ENCODE results near the gene LSM4. TPM values are rescaled to one million over a fixed set of nuclear protein-coding genes. Genes with fewer than 3 reads are reported as not detected.
"Not testable (repeated sequence)": the region's sequence is repeated elsewhere in the genome, so short reads cannot be mapped to it uniquely, and the experiment has no call there.

The LSM4 gene
- total and polyA plus RNA-seq, 2 of the 4 experiments (the other 2 are of a cell fraction) = 44.8 to 118 TPM

GRCh38 chr19:18364277-18364825 lies 41.5 kb upstream of the LSM4 start:
- H4K20me1 ChIP-seq (ENCODE audit: insufficient read depth, low read length); H3K4me3 ChIP-seq (ENCODE audit: insufficient read depth, low read depth, low read length); BruUV-seq (replicated peaks); DNase-seq; in situ Hi-C loops (cut with MboI; ENCODE audit: low sequenced_read_pairs); H3K27me3 ChIP-seq (ENCODE audit: control insufficient read depth, insufficient read depth, low read length); dilution Hi-C loops (cut with HindIII; ENCODE audit: low sequenced_read_pairs, unreplicated experiment); intact Hi-C loops (cut with micrococcal nuclease); H3K9me1 ChIP-seq (ENCODE audit: insufficient read depth, low read length); H3K9me3 ChIP-seq (ENCODE audit: control insufficient read depth, insufficient read depth, low read length): not testable (repeated sequence)
- Histone ChIP-seq H3K4me2 (ENCODE audit: low read depth, low read length) (peak overlapping the region; percentile 28; the same call in 1 of the 2 replicates), H3K4me1 (ENCODE audit: control insufficient read depth, insufficient read depth, low read length) (peaks cover 10% of the 10 kb centered on the region), H3K36me3 (ENCODE audit: control insufficient read depth, insufficient read depth, low read length) (peaks cover 16% of the 10 kb centered on the region), H4K5ac (ENCODE audit: low read depth, low read length) (peak overlapping the region; percentile 99), H3K23ac (ENCODE audit: low read depth, low read length) (peak overlapping the region; percentile 100), H2AK5ac (ENCODE audit: low read depth, low read length) (peak overlapping the region; percentile 100), H3K79me1 (ENCODE audit: low read depth in 1 of 2, low read length in 2 of 2) (peaks cover 0 to 28% of the 10 kb centered on the region in 2 experiments; a peak in 2 of 4 replicates), H3K9ac (ENCODE audit: low read depth, low read length) (peak overlapping the region; percentile 72), H3K18ac (ENCODE audit: low read depth, low read length) (peak overlapping the region; percentile 99), H3K27ac (ENCODE audit: insufficient read depth, low read length) (peak overlapping the region; percentile 96), H2BK15ac (ENCODE audit: low read depth, low read length) (peak overlapping the region; percentile 97), H3K56ac (ENCODE audit: extremely low read depth, insufficient read depth, low read length) (peak overlapping the region; percentile 97), H4K8ac (ENCODE audit: low read depth in 2 of 2, low read length in 2 of 2) (peak overlapping the region; percentile 97 to 100), H3K4ac (ENCODE audit: low read depth, low read length) (peak overlapping the region; percentile 100), H2BK5ac (ENCODE audit: low read depth, low read length, poor library complexity, severe bottlenecking) (peak overlapping the region; percentile 99), H2BK20ac (ENCODE audit: low read depth, low read length) (peak overlapping the region; percentile 100), H4K91ac (ENCODE audit: insufficient read depth, low read depth, low read length) (peak overlapping the region; percentile 100), H2AK9ac (replicated peaks; ENCODE audit: low read depth, low read length, poor library complexity) (peak overlapping the region; percentile 100), H2AFZ (replicated peaks; ENCODE audit: low read length, poor library complexity) (peak overlapping the region; percentile 77), H2BK120ac (ENCODE audit: low read depth, low read length) (peak overlapping the region; percentile 100), H3K14ac (replicated peaks; ENCODE audit: low read depth, low read length) (peak overlapping the region; percentile 100)
- ChIA-PET CTCF (interaction anchor here (0.5 to 0.9 kb wide), 6 partner anchors 24 to 85 kb away, joined by 3 to 7 read pairs (median 3); no protein-coding TSS in a partner anchor), POLR2A (ENCODE audit: unreplicated experiment) (interaction anchor here (0.9 kb wide), 1 partner anchor 83 kb away, joined by 6 read pairs; the partner anchor contains the start of gene JUND)
- 35% methylated on average over 3 of the region's 11 CpGs; no CpG with 5 or more reads in 1 of the 2 experiments for WGBS, 2 experiments (ENCODE audit: extremely low coverage in 2 of 2, insufficient read length in 1 of 2)
- ATAC-seq (ENCODE audit: low read depth) = peak; percentile 13

Measured in IMR-90 (cell line).